Activated T-cell treated with anti-CD3 and anti-CD28 coated beads, Interleukin-2, amount 50 U/mL, for 4 hours (primary cell): ENCODE results near the gene WDR64. TPM values are rescaled to one million over a fixed set of nuclear protein-coding genes. Genes with fewer than 3 reads are reported as not detected.
"Not testable (repeated sequence)": the region's sequence is repeated elsewhere in the genome, so short reads cannot be mapped to it uniquely, and the experiment has no call there.

Source experiments
- ATAC-seq, 2 donors: fragments of 200-7000 bp; cut with Tn5 transposase; one replicate each; pipeline ENCODE4 v1.10.0; 2021
- DNase-seq: peaks from one replicate; pipeline ENCODE4 v3.0.0-alpha.2; 2020
- H3K27me3 Mint-ChIP-seq: one replicate; pipeline ENCODE4 v1.8.0; 2021; ENCODE audit warnings: low read depth, mixed read lengths
- H3K36me3 Mint-ChIP-seq: one replicate; pipeline ENCODE4 v1.8.0; 2022; ENCODE audit warnings: mixed read lengths; ENCODE audit not compliant: insufficient read depth
- H3K4me1 Mint-ChIP-seq: one replicate; pipeline ENCODE4 v1.8.0; 2021; ENCODE audit warnings: low read depth, mixed read lengths
- H3K4me3 Mint-ChIP-seq: one replicate; pipeline ENCODE4 v1.8.0; 2021; ENCODE audit warnings: mild to moderate bottlenecking, moderate library complexity, mixed read lengths
- H3K9me3 Mint-ChIP-seq: one replicate; pipeline ENCODE4 v1.8.0; 2021; ENCODE audit warnings: mixed read lengths
- total RNA-seq, 3 donors: library from RNA; stranded (reverse); gene quantifications; one replicate each; pipeline ENCODE4 v1.2.1, GENCODE V29; 2021

WDR64 gene
- total RNA-seq, 3 donors from 2014 or later, result 0.13 to 0.14 TPM; not detected in 1

DNA sequence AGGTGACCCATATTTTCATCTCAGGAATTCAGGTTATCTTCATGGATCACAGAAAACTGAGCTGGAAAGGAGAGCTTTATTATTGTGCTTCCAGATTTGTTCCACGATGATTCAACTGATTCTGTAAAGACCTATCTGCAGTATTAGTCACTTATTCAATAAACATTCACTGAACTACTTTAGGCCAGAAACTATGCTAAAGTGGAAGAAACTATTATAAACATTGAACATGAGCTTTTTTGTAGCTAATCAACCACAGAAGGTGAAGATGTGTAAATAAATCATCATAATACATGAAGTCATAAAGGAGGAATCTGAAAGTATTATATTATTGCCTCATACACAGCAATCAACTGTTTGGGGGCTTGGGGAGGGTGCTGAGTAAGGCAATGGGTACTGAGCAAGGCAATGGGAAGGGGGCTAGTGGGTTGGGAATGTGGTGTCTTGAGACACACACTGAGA, 165.3 kb downstream of the WDR64 start:
- Mint-ChIP-seq H3K9me3 (no peaks in the 10 kb centered on the region), H3K4me1 (no peaks in the 10 kb centered on the region), H3K27me3 (no peaks in the 10 kb centered on the region), H3K4me3 (no peak overlapping the region), H3K36me3 (no peaks in the 10 kb centered on the region)
- DNase-seq, result no peak
- ATAC-seq, result no peak

DNA sequence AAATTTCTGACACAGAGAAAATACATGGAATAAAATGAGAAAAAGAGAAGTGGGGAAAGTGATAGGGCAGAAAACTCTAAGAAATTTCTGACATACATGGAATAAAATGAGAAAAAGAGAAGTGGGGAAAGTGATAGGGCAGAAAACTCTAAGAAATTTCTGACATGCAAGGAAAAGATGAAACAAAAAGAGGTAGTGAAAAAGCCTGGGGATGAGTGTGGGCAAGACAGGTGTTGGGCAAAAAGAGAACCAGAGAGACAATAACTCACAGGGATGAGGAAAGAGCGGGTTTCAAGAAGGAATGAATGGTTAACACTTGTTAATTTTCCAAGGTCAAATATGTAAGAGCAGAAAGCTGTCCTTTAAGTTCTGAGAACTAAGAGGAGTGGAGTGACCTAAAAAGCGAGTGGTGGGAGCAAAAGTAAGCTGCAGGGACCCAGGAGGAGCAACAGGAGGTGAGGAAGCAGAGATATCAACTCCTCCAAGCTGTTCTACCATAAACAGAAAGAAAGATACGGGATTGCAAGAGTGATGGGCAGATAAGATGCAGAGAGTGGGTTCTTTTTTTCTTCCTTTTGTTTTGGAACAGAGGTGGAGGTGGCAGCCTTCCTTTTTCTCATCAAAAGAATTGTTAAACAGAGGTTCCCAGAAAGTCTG, 166.0 kb downstream of the WDR64 start:
- Mint-ChIP-seq H3K9me3 (no peaks in the 10 kb centered on the region), H3K4me3 (no peak overlapping the region), H3K4me1 (no peaks in the 10 kb centered on the region), H3K27me3 (peaks cover 2% of the 10 kb centered on the region), H3K36me3 (no peaks in the 10 kb centered on the region)
- ATAC-seq (no peak), DNase-seq (no peak)

DNA sequence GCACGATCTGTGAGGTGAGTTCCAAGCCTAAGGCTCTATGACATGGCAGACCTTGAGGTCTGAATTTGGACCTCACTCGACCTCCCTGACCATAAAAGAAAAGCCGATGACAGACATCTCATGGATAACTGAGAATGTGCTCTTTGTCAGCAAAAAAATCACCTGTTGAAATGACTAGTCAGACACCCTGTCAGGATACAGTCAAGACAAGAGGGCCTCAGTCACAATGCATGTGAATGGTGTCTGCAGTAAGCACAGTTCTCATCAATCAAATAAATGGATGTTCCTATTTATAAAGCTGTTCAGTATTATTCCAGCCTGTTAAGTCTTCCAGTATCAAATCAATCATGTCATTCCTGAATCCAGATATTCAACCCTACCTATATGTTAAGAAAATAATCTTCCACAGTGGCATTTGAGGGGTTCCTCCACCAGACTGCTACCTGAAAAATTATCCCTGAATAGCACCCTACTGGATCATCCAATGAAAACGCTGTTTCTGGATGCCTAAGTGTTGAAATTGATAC, 167.3 kb downstream of the WDR64 start:
- Mint-ChIP-seq H3K27me3 (peaks cover 6% of the 10 kb centered on the region), H3K36me3 (no peaks in the 10 kb centered on the region), H3K4me1 (no peaks in the 10 kb centered on the region), H3K4me3 (no peak overlapping the region), H3K9me3 (no peaks in the 10 kb centered on the region)
- ATAC-seq (no peak), DNase-seq (no peak)

DNA sequence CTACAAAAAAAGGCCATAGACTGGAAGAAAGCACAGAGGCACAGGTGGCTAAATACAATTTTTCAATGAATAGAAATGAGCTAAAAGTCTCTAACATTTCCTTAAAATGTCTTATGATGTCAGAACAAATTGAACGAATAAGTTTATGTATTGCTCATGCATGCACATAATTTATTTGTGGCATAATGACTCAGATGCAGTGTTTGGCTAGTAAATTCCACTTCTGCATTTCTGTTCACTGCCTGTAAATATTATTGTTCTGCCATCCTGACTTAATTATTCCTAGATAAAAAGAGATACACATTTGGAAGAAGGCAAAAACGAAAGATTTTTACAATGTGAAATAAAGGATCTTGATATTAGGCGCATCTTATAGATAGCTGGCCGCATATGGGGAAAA, 169.3 kb downstream of the WDR64 start:
- H3K4me3 Mint-ChIP-seq, result no peak overlapping the region
- H3K36me3 Mint-ChIP-seq, result no peaks in the 10 kb centered on the region
- H3K27me3 Mint-ChIP-seq, result peaks cover 9% of the 10 kb centered on the region
- DNase-seq (no peak), ATAC-seq (no peak)
- H3K4me1 Mint-ChIP-seq, result no peaks in the 10 kb centered on the region
- no peaks in the 10 kb centered on the region for H3K9me3 Mint-ChIP-seq

DNA sequence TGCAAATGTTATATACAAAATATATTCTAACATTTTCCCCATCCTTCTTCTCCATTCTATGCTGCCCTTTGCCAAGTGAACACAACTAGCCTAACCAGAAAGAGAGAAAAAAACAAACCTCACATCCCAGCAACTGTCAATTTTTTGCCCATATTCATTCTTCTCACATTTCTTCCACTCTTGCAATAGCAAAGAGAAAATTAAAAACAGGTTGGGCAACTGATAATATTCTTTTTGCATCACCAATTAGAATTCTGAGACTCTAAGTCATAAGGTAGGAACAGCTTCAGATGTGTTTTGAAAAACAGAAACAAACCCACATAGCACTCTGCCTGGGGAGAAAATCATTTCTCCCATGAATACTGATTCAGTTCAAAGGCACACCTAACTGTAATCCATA, 170.8 kb downstream of the WDR64 start:
- peaks cover 11% of the 10 kb centered on the region for H3K27me3 Mint-ChIP-seq
- no peaks in the 10 kb centered on the region for H3K9me3 Mint-ChIP-seq
- no peaks in the 10 kb centered on the region for H3K4me1 Mint-ChIP-seq
- no peaks in the 10 kb centered on the region for H3K36me3 Mint-ChIP-seq
- no peak overlapping the region for H3K4me3 Mint-ChIP-seq
- DNase-seq (no peak), ATAC-seq (no peak)

DNA sequence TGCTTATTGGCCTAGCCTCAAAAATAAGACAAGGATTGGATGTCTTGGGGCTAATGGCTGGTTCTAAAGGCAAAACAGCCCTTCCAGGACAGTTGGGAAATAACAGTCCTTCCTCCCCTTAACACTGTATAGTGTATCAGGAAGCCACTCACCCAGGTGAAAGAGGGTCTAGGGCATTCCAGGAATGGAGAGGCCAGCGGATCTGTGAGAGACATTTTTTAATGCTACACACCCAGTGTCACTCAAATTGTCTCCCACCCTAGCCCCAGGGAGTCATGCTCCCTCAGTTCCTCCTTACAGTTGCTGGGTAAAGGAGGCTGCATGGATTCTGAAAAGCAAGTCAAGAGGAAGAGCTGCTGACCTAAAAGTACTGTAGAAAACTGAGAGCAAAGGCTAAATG, 171.8 kb downstream of the WDR64 start:
- H3K27me3 Mint-ChIP-seq, result peaks cover 11% of the 10 kb centered on the region
- H3K9me3 Mint-ChIP-seq, result no peaks in the 10 kb centered on the region
- H3K36me3 Mint-ChIP-seq, result no peaks in the 10 kb centered on the region
- ATAC-seq, result no peak
- H3K4me3 Mint-ChIP-seq, result no peak overlapping the region
- no peak for DNase-seq
- no peaks in the 10 kb centered on the region for H3K4me1 Mint-ChIP-seq

DNA sequence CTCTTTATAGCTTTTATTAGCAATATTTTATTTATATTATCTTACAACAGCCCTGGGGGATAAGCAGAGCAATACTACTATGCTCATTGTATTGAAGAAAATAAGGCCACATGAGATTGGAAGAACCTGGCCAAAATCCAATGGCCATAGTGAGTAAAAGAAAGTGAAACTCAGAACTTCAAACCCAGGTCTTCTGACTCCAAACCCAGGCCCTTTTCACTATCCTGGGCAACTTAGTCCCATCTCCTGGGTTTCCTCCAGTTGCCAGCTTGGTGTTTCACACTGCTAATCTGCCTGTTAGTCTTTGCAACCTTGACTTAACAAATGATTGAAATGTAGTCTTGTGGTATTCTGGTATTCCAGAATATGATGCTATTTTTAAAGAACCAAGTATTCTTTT, 173.5 kb downstream of the WDR64 start:
- DNase-seq (no peak), ATAC-seq (no peak)
- Mint-ChIP-seq H3K36me3 (no peaks in the 10 kb centered on the region), H3K4me3 (no peak overlapping the region), H3K9me3 (no peaks in the 10 kb centered on the region), H3K4me1 (no peaks in the 10 kb centered on the region), H3K27me3 (peaks cover 11% of the 10 kb centered on the region)

DNA sequence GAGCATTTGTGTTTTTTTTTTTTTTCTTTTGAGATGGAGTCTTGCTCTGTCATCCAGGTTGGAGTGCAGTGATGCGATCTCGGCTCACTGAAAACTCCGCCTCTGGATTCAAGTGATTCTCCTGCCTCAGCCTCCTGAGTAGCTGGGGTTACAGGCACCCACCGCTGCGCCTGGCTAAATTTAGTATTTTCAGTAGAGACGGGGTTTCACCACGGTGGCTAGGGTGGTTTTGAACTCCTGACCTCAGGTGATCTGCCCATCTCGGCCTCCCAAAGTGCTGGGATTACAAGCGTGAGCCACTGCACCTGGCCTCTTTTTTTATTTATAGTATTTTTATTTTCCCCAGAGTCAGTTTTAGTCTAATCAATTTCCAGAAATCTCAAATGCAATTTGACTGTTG, 174.5 kb downstream of the WDR64 start:
- not testable (repeated sequence) for ATAC-seq, H3K4me1 Mint-ChIP-seq, H3K9me3 Mint-ChIP-seq, H3K36me3 Mint-ChIP-seq, DNase-seq, H3K4me3 Mint-ChIP-seq
- H3K27me3 Mint-ChIP-seq, result peaks cover 13% of the 10 kb centered on the region

DNA sequence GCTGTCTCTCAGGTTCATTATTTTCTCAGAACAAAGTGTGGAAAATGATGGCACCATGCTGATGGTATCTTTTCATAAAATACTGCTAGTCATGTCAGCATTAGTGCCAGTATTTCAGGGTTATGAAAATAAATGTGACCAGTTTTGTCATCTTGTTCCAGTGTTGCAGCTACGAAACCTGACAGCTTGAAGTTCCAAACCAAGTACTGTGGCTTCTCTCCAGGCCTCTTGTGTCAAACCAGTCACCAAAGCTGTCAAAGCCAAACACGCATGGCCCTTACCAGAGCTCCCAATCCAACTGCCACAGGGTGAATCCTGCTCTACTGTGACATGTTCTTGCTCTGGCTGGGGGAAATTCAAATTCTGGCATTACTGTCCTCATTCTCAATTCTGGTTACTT, 175.2 kb downstream of the WDR64 start:
- no peak for ATAC-seq
- Mint-ChIP-seq H3K4me1 (no peaks in the 10 kb centered on the region), H3K9me3 (no peaks in the 10 kb centered on the region), H3K27me3 (peaks cover 16% of the 10 kb centered on the region), H3K4me3 (no peak overlapping the region), H3K36me3 (no peaks in the 10 kb centered on the region)
- DNase-seq, result no peak

DNA sequence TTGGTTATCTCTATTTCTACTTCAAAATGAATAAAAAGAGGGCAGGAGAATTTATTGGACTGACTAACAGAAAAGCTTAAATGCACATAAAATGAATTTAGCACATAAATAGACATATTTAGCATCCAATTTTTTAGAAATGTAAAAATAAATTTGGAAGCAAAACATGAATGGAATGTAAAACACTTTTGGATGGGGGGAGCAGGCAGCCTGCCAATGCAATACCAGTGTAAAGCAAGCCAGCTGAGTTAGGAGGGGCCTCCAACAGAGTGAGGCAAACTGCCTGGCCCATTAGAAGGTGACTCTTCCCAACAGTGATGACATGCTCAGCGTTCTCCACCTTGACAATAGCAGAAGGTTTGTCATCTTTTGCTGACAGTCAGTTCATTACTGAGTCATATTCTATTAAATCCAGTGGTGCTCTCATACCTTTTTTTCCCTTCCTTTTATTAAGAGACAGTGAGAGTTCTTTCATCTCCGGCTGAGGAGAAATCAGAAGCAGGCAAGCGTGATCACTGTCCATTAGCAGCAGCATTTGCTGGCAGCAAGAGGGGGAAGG, 176.5 kb downstream of the WDR64 start:
- Mint-ChIP-seq H3K4me3 (no peak overlapping the region), H3K9me3 (no peaks in the 10 kb centered on the region), H3K27me3 (peaks cover 17% of the 10 kb centered on the region), H3K4me1 (no peaks in the 10 kb centered on the region), H3K36me3 (no peaks in the 10 kb centered on the region)
- DNase-seq (no peak), ATAC-seq (no peak)

DNA sequence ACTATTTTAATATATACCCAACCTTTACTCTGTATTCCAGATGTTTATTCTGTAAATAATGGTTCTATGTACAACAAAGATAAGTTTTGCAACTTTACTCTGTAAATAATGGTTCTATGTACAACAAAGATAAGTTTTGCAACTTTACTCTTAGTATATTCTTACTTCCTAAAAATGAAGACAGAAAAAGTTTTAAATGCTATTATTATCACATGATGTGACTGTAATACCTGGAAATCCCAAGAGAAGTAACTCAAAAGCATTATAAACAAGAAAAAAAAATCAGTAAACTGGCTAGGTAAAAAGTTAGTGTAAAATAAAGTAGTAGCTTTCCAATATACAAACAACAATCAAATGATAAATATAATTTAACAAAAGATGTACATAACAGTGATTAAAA, 177.4 kb downstream of the WDR64 start:
- Mint-ChIP-seq H3K4me1 (no peaks in the 10 kb centered on the region), H3K36me3 (no peaks in the 10 kb centered on the region), H3K4me3 (no peak overlapping the region), H3K27me3 (peaks cover 12% of the 10 kb centered on the region), H3K9me3 (no peaks in the 10 kb centered on the region)
- ATAC-seq (no peak), DNase-seq (no peak)

DNA sequence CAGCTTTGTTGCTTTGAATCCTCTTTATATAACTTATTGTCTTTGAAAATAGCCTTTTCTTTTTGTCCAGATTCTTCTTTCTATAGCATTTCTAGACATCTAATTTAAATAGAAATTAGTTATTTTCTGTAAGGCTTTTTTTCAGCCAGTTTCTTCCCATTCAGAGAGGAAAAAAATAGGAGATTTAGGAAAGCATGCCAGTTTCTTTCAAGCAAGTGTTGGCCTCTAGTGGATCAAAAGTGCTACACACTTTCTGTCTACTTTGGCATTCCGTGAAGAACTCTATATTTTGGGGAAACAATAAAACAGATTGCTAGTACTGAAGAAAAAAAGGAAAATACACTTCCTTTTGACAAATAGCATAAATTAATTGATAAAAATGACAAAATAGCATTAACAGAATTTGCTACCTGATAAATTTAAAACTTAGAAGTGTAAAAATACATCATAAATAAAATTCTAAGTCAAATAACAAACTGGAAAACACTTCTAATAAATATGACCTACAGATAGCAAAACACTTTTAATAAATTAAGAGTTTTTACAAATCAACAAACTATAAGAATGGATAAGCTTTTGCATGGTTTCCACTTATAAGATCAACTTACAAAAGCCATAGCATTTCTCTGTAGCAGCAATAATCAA, 182.8 kb downstream of the WDR64 start:
- ATAC-seq (no peak), DNase-seq (no peak)
- Mint-ChIP-seq H3K9me3 (no peaks in the 10 kb centered on the region), H3K4me3 (no peak overlapping the region), H3K27me3 (peaks cover 8% of the 10 kb centered on the region), H3K36me3 (no peaks in the 10 kb centered on the region), H3K4me1 (peaks cover 6% of the 10 kb centered on the region)

DNA sequence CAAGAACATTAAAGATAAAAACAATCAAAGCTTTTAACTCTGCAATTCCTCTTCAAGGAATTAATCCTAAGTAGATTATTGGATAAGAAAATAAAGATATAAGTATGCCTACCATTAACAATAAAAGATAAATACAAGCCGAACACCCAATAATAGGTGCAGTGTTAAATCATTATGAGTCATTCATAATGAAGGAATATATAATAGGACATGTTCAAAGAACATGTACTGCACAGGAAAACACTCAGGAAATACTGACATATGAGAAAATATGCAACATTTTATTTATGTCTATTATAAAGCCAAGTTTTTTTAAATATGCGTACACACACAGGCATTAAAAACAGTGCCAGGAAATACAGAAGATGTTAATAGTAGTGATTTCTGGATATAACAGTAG, 184.9 kb downstream of the WDR64 start:
- H3K4me3 Mint-ChIP-seq, result no peak overlapping the region
- no peaks in the 10 kb centered on the region for H3K36me3 Mint-ChIP-seq
- H3K4me1 Mint-ChIP-seq, result peaks cover 6% of the 10 kb centered on the region
- DNase-seq (no peak), ATAC-seq (no peak)
- H3K27me3 Mint-ChIP-seq, result peaks cover 3% of the 10 kb centered on the region
- no peaks in the 10 kb centered on the region for H3K9me3 Mint-ChIP-seq

DNA sequence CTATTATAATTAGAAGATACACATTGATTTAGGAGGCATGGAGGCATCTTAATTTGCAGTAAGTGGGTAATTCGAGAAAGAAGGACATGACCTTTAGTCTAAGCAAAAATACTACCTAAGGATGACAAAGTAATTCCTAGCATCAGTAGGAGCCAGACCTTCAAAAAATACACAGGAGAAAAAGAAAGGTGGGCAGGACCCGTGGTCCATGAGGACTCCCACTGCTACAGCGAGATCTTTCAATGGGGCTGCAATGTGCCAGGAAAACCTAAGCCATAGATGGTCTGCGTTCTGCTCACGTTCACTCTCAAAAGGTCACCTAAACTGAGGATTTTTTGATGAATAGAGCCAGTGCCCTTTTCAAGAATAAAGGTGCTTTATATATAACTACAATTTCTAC, 185.3 kb downstream of the WDR64 start:
- DNase-seq (no peak), ATAC-seq (no peak)
- no peaks in the 10 kb centered on the region for H3K36me3 Mint-ChIP-seq
- H3K4me1 Mint-ChIP-seq, result peaks cover 6% of the 10 kb centered on the region
- H3K4me3 Mint-ChIP-seq, result no peak overlapping the region
- no peaks in the 10 kb centered on the region for H3K9me3 Mint-ChIP-seq
- H3K27me3 Mint-ChIP-seq, result peaks cover 3% of the 10 kb centered on the region

DNA sequence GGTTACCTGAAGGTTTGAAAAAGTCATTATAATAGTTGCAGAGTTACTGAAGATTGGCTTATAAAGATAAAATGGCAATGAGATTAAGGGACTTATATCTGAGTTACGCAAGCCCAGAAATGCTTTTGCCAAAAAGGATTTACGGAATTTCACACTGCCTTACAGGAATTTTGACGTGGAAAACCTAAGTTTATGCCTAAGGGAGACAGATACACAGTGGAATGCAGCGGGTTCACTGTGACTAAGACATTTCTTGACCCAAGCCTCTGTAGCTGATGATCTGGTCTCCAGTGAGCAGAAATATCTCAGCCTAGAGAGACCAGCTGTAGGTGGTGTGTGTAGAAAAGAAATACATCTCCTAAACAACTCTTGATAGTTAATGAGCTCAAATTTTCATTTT, 185.8 kb downstream of the WDR64 start:
- H3K4me1 Mint-ChIP-seq, result peaks cover 6% of the 10 kb centered on the region
- ATAC-seq, result no peak
- H3K36me3 Mint-ChIP-seq, result no peaks in the 10 kb centered on the region
- no peak for DNase-seq
- no peaks in the 10 kb centered on the region for H3K9me3 Mint-ChIP-seq
- H3K27me3 Mint-ChIP-seq, result peaks cover 2% of the 10 kb centered on the region
- H3K4me3 Mint-ChIP-seq, result no peak overlapping the region
